Measurements from ENCODE around the gene MRPL39.
A peak's percentile ranks its signal among the peaks of the same experiment; 100 is the strongest.

The MRPL39 gene

GRCh38 chr21:25608044-25608737 lies 910 bp upstream of the MRPL39 start:
- peak; percentile 84 for DNase-seq

- no peak for DNase-seq
Observed at GRCh38 chr21:25589887-25590286, 17.4 kb downstream of the MRPL39 start.

- no peak for DNase-seq
Observed at GRCh38 chr21:25586791-25587190, 20.5 kb downstream of the MRPL39 start.

GRCh38 chr21:25586326-25586725 lies 21.0 kb downstream of the MRPL39 start:
- no peak for DNase-seq

GRCh38 chr21:25584833-25585676 lies 22.2 kb downstream of the MRPL39 start:
- DNase-seq = no peak

GRCh38 chr21:25583370-25584130 lies 23.7 kb downstream of the MRPL39 start:
- DNase-seq = no peak

GRCh38 chr21:25582888-25583287 lies 24.4 kb downstream of the MRPL39 start:
- DNase-seq = no peak

- no peak for DNase-seq
Observed at GRCh38 chr21:25582164-25582790, 25.0 kb downstream of the MRPL39 start.

GRCh38 chr21:25581582-25581981 lies 25.7 kb downstream of the MRPL39 start:
- no peak for DNase-seq

GRCh38 chr21:25580912-25581260 lies 26.4 kb downstream of the MRPL39 start:
- no peak for DNase-seq

GRCh38 chr21:25579226-25580013 lies 27.9 kb downstream of the MRPL39 start:
- no peak for DNase-seq

- DNase-seq = no peak
Observed at GRCh38 chr21:25578056-25578961, 29.0 kb downstream of the MRPL39 start.

GRCh38 chr21:25577424-25578055 lies 29.7 kb downstream of the MRPL39 start:
- DNase-seq = no peak

GRCh38 chr21:25573409-25574206 lies 33.7 kb downstream of the MRPL39 start:
- DNase-seq = no peak

- DNase-seq = no peak
Observed at GRCh38 chr21:25572861-25573310, 34.4 kb downstream of the MRPL39 start.

GRCh38 chr21:25571726-25572121 lies 35.6 kb downstream of the MRPL39 start:
- DNase-seq = no peak

- DNase-seq = no peak
Observed at GRCh38 chr21:25569711-25570110, 37.6 kb downstream of the MRPL39 start.

GRCh38 chr21:25569084-25569483 lies 38.2 kb downstream of the MRPL39 start:
- no peak for DNase-seq

- DNase-seq = no peak
Observed at GRCh38 chr21:25568246-25568645, 39.0 kb downstream of the MRPL39 start.

GRCh38 chr21:25567472-25567871 lies 39.8 kb downstream of the MRPL39 start:
- no peak for DNase-seq
